K562 (cell line): Measurements from ENCODE around the gene SPHKAP. TPM values are rescaled to one million over a fixed set of nuclear protein-coding genes. Genes with fewer than 3 reads are reported as not detected.
A peak's percentile ranks its signal among the peaks of the same experiment; 100 is the strongest.

Experiments used
- ATAC-seq: fragments of 200-7000 bp; cut with Tn5 transposase; 3 replicates; pipeline ENCODE4 v1.9.1; 2020; ENCODE audit warnings: moderate library complexity
- BruUV-seq: library from RNA; stranded (reverse); fragments of 400-500 nt; replicated peaks from 2 replicates; lab custom pipeline; 2021; lab: Mats Ljungman, UMichigan
- CTCF ChIA-PET: fragments of 300-600 bp; formaldehyde crosslinking; extraction: SDS; loops from one replicate; lab custom pipeline; 2021; ENCODE audit warnings: low intra/inter-chr PET ratio; lab: Yijun Ruan, JAX
- POLR2A ChIA-PET: fragments of 300-600, 350-650 bp; sonication (Branson Sonifier 250); formaldehyde crosslinking; extraction: SDS; loops from one replicate; lab custom pipeline; 2021; ENCODE audit warnings: antibody characterized with exemption, inconsistent platforms; lab: Yijun Ruan, JAX
- DNase-seq, 4 experiments: peaks; one replicate each; pipeline versions ENCODE4 v3.0.0 to v3.0.0-alpha.2; 2011 to 2018; ENCODE audit warnings: low spot score in 3 of 4, mixed read lengths in 3 of 4; ENCODE audit errors: extremely low read depth in 1 of 4
- FAIRE-seq: peaks from 2 replicates; lab custom pipeline; 2011; peaks lifted over from hg19 to GRCh38; lab: Jason Lieb, UNC
- H2AFZ ChIP-seq: 2 replicates; pipeline ENCODE4 v1.6.0; 2011; ENCODE audit warnings: low read depth, low read length, control low read depth, inconsistent platforms
- H3K27ac ChIP-seq: fragments of 200-600 bp; 3 replicates; pipeline ENCODE4 v1.8.0; 2011; ENCODE audit warnings: low read depth, mild to moderate bottlenecking, control low read depth, inconsistent platforms, low read length, moderate library complexity, mixed read lengths; ENCODE audit errors: extremely low read depth
- H3K27me3 ChIP-seq, 2 experiments: fragments of 300-600 bp in 1 of 2; 2 replicates in 1 of 2; 3 replicates in 1 of 2; pipeline versions ENCODE4 v1.6.0 to v1.8.0; 2011; ENCODE audit warnings: inconsistent platforms in 2 of 2, low read length in 2 of 2, mild to moderate bottlenecking in 1 of 2, mixed read lengths in 1 of 2, moderate library complexity in 1 of 2; ENCODE audit not compliant: control insufficient read depth in 2 of 2, insufficient read depth in 2 of 2
- H3K36me3 ChIP-seq: fragments of 300-600 bp; 3 replicates; pipeline ENCODE4 v1.8.0; 2011; ENCODE audit warnings: mild to moderate bottlenecking, low read length, inconsistent platforms; ENCODE audit not compliant: control insufficient read depth, insufficient read depth
- H3K4me1 ChIP-seq, 2 experiments: fragments of 200-600 bp in 1 of 2; replicated peaks in 1 of 2; 2 replicates in 1 of 2; 3 replicates in 1 of 2; pipeline versions ENCODE4 v1.5.1 to v1.8.0; 2011; ENCODE audit warnings: inconsistent platforms in 2 of 2, low read length in 2 of 2, mild to moderate bottlenecking in 1 of 2, mixed read lengths in 1 of 2, moderate library complexity in 1 of 2; ENCODE audit not compliant: control insufficient read depth in 2 of 2, insufficient read depth in 2 of 2
- H3K4me2 ChIP-seq: 2 replicates; pipeline ENCODE4 v1.6.1; 2011; ENCODE audit warnings: low read length, control low read depth, inconsistent platforms, mixed read lengths; ENCODE audit not compliant: insufficient read depth
- H3K4me3 ChIP-seq: fragments of 200-600 bp; sonication (generic), shearing (Covaris generic); 2 replicates; pipeline ENCODE4 v1.5.1; 2016; ENCODE audit warnings: control low read depth, inconsistent platforms
- H3K79me2 ChIP-seq: fragments of 200-600 bp; 3 replicates; pipeline ENCODE4 v1.8.0; 2011; ENCODE audit warnings: low read length, inconsistent platforms; ENCODE audit not compliant: control insufficient read depth, insufficient read depth
- H3K9ac ChIP-seq, 2 experiments: 2 replicates each; pipeline versions ENCODE4 v1.6.0 to v1.6.1; 2011; ENCODE audit warnings: low read depth in 2 of 2, low read length in 2 of 2, control low read depth in 1 of 2, inconsistent platforms in 1 of 2, mild to moderate bottlenecking in 1 of 2, mixed read lengths in 1 of 2; ENCODE audit not compliant: insufficient read depth in 1 of 2
- H3K9me1 ChIP-seq: one replicate; pipeline ENCODE4 v1.6.0; 2011; ENCODE audit warnings: inconsistent platforms, mild to moderate bottlenecking, low read length, moderate library complexity; ENCODE audit not compliant: control insufficient read depth, insufficient read depth
- H3K9me3 ChIP-seq: replicated peaks from 2 replicates; pipeline ENCODE4 v1.5.1; 2011; ENCODE audit warnings: low read depth, low read length, inconsistent platforms; ENCODE audit not compliant: control insufficient read depth, insufficient read depth
- H4K20me1 ChIP-seq: replicated peaks from 2 replicates; pipeline ENCODE4 v1.6.1; 2011; ENCODE audit warnings: low read length, inconsistent platforms, mixed read lengths; ENCODE audit not compliant: control insufficient read depth, insufficient read depth
- DACH1 ChIP-seq: fragments of 450-650 bp; IDR thresholded peaks from 2 replicates; pipeline ENCODE4 v1.6.1; 2018; ENCODE audit not compliant: partially characterized antibody
- FOXA1 ChIP-seq: fragments of 450-650 bp; IDR thresholded peaks from 2 replicates; pipeline ENCODE4 v1.6.1; 2016; ENCODE audit warnings: mild to moderate bottlenecking, borderline replicate concordance
- HMG20A ChIP-seq: fragments of 450-650 bp; formaldehyde crosslinking; conservative IDR thresholded peaks from 2 replicates; pipeline ENCODE4 v1.4.0; 2020; ENCODE audit warnings: mild to moderate bottlenecking, mixed read lengths
- RAD21 ChIP-seq, 2 experiments: fragments of 250-450 bp in 1 of 2; fragments of 450-650 bp in 1 of 2; sonication (Bioruptor Pico) in 1 of 2; formaldehyde crosslinking in 1 of 2; IDR thresholded peaks in 1 of 2; conservative IDR thresholded peaks in 1 of 2; 2 replicates each; pipeline versions ENCODE4 v1.4.0 to v1.8.0; 2020 to 2022; ENCODE audit warnings: mild to moderate bottlenecking in 2 of 2, moderate library complexity in 1 of 2
- WGBS: fragments of 100-300 bp; shearing (Covaris generic); methylation state at CpG from one replicate; pipeline ENCODE4 v1.1.6; 2016; ENCODE audit warnings: low coverage, mixed read lengths; ENCODE audit not compliant: insufficient coverage; ENCODE audit errors: missing lambda C conversion rate; 5-methylcytosine and 5-hydroxymethylcytosine counted together
- in situ Hi-C: fragments of 300-500 bp; cut with MboI; formaldehyde crosslinking; loops from 4 replicates; pipeline ENCODE4 v1.15.0; 2018; ENCODE audit warnings: inconsistent platforms, mixed read lengths
- intact Hi-C: fragments of 100-400 bp; cut with micrococcal nuclease; formaldehyde crosslinking; loops from 2 replicates; pipeline ENCODE4 v1.14.2; 2022
- polyA plus RNA-seq, 8 experiments: library from polyadenylated mRNA; depleted of rRNA in 4 of 8; stranded (reverse) in 5 of 8; unstranded in 3 of 8; fragments of >200 nt; fragmentation: Nextera tagmentation in 2 of 8; fragmentation: Illumina TruSeq in 1 of 8; extraction: Ambion mirVana in 2 of 8; extraction: Trizol in 1 of 8; gene quantifications; 2 replicates each; pipeline versions ENCODE4 v1.2.1 to v1.2.3, GENCODE V29; 2011 to 2014; ENCODE audit warnings: inconsistent platforms in 1 of 8, missing spikeins in 1 of 8
- total RNA-seq, 7 experiments: library from RNA; depleted of rRNA in 6 of 7; stranded (reverse); fragments of >200 nt in 6 of 7; fragmentation: Illumina TruSeq in 2 of 7; extraction: Trizol in 2 of 7; gene quantifications; 2 replicates each; pipeline versions ENCODE4 v1.2.1 to v1.2.3, GENCODE V29; 2011 to 2021; ENCODE audit warnings: low replicate concordance in 1 of 7
- TF ChIP-seq, protein P1 (sequence below), 3 experiments: IDR thresholded peaks in 2 of 3; conservative IDR thresholded peaks in 1 of 3; 2 replicates each; pipeline ENCODE4 v1.5.1; 2011 to 2012; ENCODE audit warnings: low read length in 3 of 3, mild to moderate bottlenecking in 3 of 3, control low read depth in 2 of 3, improper control_type of control experiment in 1 of 3, inconsistent platforms in 1 of 3, low read depth in 1 of 3, mixed read lengths in 1 of 3, moderate library complexity in 1 of 3; ENCODE audit not compliant: insufficient read depth in 2 of 3
- TF ChIP-seq, protein P2 (sequence below): fragments of 250-450 bp; sonication (Bioruptor Pico); IDR thresholded peaks from 2 replicates; pipeline ENCODE4 v1.4.0; 2020; ENCODE audit warnings: mild to moderate bottlenecking, moderate library complexity
- TF ChIP-seq, protein P3 (sequence below): fragments of 450-650 bp; IDR thresholded peaks from 2 replicates; pipeline ENCODE4 v1.6.1; 2016; ENCODE audit warnings: low read depth

Gene SPHKAP
- total and polyA plus RNA-seq, 9 of the 15 experiments (the other 6 are each of a cell fraction or from before 2014, with no cell fraction given) = not detected

DNA sequence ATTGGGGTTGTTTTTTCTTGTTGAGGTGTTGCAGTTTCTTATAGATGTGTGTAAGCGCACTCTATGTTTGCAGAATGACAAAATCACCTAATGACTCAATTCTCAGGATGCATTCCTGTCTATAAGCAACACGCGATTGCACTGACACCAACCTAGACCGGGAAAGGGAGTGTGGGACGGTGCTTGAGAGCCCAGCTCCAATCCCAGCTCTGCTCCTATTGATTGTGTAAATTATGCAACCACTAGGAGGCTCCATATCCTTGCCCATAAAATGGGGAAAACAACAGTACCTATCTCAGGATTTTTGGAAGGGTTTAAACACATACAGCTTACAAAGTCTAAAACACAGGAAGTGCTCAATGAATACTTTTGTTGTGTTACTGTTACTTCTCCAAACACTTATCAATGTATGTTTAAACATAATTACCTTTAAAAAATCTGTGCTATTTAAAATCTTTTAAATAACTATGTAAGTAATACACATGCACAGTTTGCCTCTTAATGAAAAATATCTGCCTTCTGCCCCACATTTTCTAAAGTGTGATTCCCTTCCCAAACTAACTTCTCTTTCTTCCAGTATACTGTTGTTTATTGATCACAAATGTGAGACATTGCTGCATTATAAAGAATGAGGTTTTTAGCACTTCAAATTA, 132.5 kb downstream of the SPHKAP start:
- Histone ChIP-seq H3K4me1 (no peaks in the 10 kb centered on the region), H3K9me1 (no peaks in the 10 kb centered on the region), H3K4me3 (no peak overlapping the region), H3K9me3 (no peaks in the 10 kb centered on the region), H2AFZ (no peak overlapping the region), H4K20me1 (no peaks in the 10 kb centered on the region), H3K27me3 (no peaks in the 10 kb centered on the region), H3K36me3 (no peaks in the 10 kb centered on the region), H3K4me2 (no peak overlapping the region), H3K79me2 (no peaks in the 10 kb centered on the region), H3K27ac (no peak overlapping the region), H3K9ac (no peak overlapping the region)
- FAIRE-seq (no peak), DNase-seq (peak in 3 of 4 experiments; percentile 0 to 5 (median 2)), ATAC-seq (no peak)
- 5% methylated on average over 4 of the region's 5 CpGs for WGBS
- in situ Hi-C loops (no loop called here), intact Hi-C loops (no loop called here)
- ChIA-PET CTCF (no interaction called here), POLR2A (no interaction called here)
- BruUV-seq = no TSS peak
- no peak for TF ChIP-seq FOXA1
- TF ChIP-seq RAD21 (CRISPR knock-in tag; conservative IDR thresholded peaks at IDR 0.05 in 1 of 2, IDR thresholded peaks at IDR 0.05 in 1 of 2) = 0 out of 4 replicates have a peak, but pooled peaks of 1 of the 2 experiments have one; percentile 24
- TF ChIP-seq, protein P1, sequence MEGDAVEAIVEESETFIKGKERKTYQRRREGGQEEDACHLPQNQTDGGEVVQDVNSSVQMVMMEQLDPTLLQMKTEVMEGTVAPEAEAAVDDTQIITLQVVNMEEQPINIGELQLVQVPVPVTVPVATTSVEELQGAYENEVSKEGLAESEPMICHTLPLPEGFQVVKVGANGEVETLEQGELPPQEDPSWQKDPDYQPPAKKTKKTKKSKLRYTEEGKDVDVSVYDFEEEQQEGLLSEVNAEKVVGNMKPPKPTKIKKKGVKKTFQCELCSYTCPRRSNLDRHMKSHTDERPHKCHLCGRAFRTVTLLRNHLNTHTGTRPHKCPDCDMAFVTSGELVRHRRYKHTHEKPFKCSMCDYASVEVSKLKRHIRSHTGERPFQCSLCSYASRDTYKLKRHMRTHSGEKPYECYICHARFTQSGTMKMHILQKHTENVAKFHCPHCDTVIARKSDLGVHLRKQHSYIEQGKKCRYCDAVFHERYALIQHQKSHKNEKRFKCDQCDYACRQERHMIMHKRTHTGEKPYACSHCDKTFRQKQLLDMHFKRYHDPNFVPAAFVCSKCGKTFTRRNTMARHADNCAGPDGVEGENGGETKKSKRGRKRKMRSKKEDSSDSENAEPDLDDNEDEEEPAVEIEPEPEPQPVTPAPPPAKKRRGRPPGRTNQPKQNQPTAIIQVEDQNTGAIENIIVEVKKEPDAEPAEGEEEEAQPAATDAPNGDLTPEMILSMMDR (IDR thresholded peaks at IDR 0.05 in 2 of 3, conservative IDR thresholded peaks at IDR 0.05 in 1 of 3; ENCODE audit: insufficient read depth in 2 of 3, low read depth in 1 of 3, low read length in 3 of 3) = 0 out of 6 replicates have a peak, but pooled peaks of 1 of the 3 experiments have one; percentile 16
- TF ChIP-seq DACH1 = no peak
- TF ChIP-seq, protein P2, sequence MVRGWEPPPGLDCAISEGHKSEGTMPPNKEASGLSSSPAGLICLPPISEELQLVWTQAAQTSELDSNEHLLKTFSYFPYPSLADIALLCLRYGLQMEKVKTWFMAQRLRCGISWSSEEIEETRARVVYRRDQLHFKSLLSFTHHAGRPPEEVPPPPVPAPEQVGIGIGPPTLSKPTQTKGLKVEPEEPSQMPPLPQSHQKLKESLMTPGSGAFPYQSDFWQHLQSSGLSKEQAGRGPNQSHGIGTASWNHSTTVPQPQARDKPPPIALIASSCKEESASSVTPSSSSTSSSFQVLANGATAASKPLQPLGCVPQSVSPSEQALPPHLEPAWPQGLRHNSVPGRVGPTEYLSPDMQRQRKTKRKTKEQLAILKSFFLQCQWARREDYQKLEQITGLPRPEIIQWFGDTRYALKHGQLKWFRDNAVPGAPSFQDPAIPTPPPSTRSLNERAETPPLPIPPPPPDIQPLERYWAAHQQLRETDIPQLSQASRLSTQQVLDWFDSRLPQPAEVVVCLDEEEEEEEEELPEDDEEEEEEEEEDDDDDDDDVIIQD = no peak
- no peak for TF ChIP-seq HMG20A
- TF ChIP-seq, protein P3, sequence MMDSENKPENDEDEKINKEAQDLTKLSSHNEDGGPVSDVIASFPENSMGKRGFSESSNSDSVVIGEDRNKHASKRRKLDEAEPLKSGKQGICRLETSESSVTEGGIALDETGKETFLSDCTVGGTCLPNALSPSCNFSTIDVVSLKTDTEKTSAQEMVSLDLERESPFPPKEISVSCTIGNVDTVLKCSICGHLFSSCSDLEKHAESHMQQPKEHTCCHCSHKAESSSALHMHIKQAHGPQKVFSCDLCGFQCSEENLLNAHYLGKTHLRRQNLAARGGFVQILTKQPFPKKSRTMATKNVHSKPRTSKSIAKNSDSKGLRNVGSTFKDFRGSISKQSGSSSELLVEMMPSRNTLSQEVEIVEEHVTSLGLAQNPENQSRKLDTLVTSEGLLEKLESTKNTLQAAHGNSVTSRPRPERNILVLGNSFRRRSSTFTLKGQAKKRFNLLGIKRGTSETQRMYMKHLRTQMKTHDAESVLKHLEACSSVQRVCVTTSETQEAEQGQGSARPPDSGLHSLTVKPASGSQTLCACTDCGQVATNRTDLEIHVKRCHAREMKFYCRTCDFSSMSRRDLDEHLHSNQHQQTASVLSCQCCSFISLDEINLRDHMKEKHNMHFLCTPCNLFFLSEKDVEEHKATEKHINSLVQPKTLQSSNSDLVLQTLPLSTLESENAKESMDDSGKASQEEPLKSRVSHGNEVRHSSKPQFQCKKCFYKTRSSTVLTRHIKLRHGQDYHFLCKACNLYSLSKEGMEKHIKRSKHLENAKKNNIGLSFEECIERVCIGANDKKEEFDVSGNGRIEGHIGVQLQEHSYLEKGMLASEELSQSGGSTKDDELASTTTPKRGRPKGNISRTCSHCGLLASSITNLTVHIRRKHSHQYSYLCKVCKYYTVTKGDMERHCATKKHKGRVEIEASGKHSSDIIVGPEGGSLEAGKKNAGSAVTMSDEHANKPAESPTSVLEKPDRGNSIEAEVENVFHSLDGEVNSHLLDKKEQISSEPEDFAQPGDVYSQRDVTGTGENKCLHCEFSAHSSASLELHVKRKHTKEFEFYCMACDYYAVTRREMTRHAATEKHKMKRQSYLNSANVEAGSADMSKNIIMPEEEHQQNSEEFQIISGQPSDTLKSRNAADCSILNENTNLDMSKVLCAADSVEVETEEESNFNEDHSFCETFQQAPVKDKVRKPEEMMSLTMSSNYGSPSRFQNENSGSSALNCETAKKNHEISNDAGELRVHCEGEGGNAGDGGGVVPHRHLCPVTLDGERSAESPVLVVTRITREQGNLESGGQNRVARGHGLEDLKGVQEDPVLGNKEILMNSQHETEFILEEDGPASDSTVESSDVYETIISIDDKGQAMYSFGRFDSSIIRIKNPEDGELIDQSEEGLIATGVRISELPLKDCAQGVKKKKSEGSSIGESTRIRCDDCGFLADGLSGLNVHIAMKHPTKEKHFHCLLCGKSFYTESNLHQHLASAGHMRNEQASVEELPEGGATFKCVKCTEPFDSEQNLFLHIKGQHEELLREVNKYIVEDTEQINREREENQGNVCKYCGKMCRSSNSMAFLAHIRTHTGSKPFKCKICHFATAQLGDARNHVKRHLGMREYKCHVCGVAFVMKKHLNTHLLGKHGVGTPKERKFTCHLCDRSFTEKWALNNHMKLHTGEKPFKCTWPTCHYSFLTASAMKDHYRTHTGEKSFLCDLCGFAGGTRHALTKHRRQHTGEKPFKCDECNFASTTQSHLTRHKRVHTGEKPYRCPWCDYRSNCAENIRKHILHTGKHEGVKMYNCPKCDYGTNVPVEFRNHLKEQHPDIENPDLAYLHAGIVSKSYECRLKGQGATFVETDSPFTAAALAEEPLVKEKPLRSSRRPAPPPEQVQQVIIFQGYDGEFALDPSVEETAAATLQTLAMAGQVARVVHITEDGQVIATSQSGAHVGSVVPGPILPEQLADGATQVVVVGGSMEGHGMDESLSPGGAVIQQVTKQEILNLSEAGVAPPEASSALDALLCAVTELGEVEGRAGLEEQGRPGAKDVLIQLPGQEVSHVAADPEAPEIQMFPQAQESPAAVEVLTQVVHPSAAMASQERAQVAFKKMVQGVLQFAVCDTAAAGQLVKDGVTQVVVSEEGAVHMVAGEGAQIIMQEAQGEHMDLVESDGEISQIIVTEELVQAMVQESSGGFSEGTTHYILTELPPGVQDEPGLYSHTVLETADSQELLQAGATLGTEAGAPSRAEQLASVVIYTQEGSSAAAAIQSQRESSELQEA = no peak
